Measurements from ENCODE around the gene DNAJC11.

DNAJC11 gene

DNA sequence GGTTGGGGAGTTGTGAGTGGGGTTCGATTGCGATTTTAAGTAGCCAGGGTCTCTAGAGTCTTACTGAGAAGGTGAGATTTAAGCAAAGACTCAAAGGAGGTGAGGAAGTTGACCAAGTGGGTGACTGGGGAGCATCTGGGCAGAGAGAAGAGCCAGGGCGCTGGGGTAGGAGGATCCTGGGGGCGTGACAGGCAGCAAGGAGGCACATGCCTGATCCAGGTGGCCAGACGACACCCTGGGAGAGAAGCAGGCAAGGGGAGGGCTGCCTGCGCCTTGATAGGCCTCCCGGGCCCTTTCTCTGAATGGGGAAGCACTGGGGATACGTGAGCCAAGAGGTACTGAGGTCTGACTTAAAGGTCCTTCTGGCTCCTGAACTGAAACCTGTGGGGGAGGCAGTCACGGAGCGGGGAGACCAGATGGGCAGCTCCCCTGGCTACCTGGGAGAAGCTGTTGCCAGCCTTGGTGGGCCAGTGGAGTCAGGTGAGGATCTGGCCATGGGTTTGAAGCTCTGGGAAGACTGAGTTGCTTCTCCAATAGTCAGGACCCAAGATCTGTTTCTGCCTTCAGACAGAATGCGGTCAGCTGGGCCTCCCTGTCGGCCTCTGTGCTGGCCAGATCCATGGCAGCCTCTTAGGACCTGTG lies 116.4 kb downstream of the DNAJC11 start:
- H3K27ac ChIP-seq = no peak overlapping the region
- H3K4me3 ChIP-seq (ENCODE audit: low read depth, low read length) = no peak overlapping the region
- no peaks in the 10 kb centered on the region for H3K9me3 ChIP-seq (ENCODE audit: control insufficient read depth, low read length)
- H3K36me3 ChIP-seq (ENCODE audit: control insufficient read depth, insufficient read depth, low read length) = no peaks in the 10 kb centered on the region
- H3K4me1 ChIP-seq = peaks cover 2% of the 10 kb centered on the region
- TF ChIP-seq, protein P1, sequence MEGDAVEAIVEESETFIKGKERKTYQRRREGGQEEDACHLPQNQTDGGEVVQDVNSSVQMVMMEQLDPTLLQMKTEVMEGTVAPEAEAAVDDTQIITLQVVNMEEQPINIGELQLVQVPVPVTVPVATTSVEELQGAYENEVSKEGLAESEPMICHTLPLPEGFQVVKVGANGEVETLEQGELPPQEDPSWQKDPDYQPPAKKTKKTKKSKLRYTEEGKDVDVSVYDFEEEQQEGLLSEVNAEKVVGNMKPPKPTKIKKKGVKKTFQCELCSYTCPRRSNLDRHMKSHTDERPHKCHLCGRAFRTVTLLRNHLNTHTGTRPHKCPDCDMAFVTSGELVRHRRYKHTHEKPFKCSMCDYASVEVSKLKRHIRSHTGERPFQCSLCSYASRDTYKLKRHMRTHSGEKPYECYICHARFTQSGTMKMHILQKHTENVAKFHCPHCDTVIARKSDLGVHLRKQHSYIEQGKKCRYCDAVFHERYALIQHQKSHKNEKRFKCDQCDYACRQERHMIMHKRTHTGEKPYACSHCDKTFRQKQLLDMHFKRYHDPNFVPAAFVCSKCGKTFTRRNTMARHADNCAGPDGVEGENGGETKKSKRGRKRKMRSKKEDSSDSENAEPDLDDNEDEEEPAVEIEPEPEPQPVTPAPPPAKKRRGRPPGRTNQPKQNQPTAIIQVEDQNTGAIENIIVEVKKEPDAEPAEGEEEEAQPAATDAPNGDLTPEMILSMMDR (IDR thresholded peaks at IDR 0.05) = no peak
- H3K9ac ChIP-seq = no peak overlapping the region
- H3K4me2 ChIP-seq (ENCODE audit: low read length) = no peak overlapping the region
- no peaks in the 10 kb centered on the region for H3K79me2 ChIP-seq
- no peaks in the 10 kb centered on the region for H3K27me3 ChIP-seq (ENCODE audit: control insufficient read depth, insufficient read depth, low read length)
- H2AFZ ChIP-seq = no peak overlapping the region
